ENCODE measurements around the gene AKT3. TPM values are rescaled to one million over a fixed set of nuclear protein-coding genes. Genes with fewer than 3 reads are reported as not detected.
A peak's percentile ranks its signal among the peaks of the same experiment; 100 is the strongest.
"Not testable (repeated sequence)": the region's sequence is repeated elsewhere in the genome, so short reads cannot be mapped to it uniquely, and the experiment has no call there.

The AKT3 gene
- total RNA-seq, 2 experiments from 2014 or later = 31.7 to 34.6 TPM

DNA sequence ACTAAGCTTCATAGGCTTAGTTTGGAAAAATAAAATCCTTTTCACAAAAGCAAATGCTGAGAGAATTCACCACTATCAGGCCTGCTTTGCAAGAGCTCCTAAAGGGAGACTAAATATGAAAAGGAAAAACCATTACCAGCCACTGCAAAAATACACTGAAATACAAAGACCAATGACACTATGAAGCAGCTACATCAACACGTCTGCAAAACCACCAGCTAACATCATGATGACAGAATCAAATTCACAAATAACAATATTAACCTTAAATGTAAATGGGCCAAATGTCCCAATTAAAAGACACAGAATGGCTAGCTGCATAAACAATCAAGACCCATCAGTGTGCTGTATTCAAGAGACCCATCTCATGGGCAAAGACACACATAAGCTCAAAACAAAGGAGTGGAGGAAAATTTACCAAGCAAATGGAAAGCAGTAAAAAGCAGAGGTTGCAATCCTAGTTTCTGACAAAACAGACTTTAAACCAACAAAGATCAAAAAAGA lies 28.8 kb downstream of the AKT3 start:
- TF ChIP-seq, protein P1, sequence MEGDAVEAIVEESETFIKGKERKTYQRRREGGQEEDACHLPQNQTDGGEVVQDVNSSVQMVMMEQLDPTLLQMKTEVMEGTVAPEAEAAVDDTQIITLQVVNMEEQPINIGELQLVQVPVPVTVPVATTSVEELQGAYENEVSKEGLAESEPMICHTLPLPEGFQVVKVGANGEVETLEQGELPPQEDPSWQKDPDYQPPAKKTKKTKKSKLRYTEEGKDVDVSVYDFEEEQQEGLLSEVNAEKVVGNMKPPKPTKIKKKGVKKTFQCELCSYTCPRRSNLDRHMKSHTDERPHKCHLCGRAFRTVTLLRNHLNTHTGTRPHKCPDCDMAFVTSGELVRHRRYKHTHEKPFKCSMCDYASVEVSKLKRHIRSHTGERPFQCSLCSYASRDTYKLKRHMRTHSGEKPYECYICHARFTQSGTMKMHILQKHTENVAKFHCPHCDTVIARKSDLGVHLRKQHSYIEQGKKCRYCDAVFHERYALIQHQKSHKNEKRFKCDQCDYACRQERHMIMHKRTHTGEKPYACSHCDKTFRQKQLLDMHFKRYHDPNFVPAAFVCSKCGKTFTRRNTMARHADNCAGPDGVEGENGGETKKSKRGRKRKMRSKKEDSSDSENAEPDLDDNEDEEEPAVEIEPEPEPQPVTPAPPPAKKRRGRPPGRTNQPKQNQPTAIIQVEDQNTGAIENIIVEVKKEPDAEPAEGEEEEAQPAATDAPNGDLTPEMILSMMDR (IDR thresholded peaks at IDR 0.05) = no peak
- H3K4me3 Mint-ChIP-seq = no peak overlapping the region
- H3K9me3 Mint-ChIP-seq = peaks cover 34% of the 10 kb centered on the region
- H3K36me3 Mint-ChIP-seq (ENCODE audit: low read depth) = peaks cover 78% of the 10 kb centered on the region
- intact Hi-C loops (cut with micrococcal nuclease) = no loop called here
- ATAC-seq (no peak), DNase-seq (no peak)
- no peaks in the 10 kb centered on the region for H3K27me3 Mint-ChIP-seq
- POLR2A ChIA-PET = interaction anchor here (1.5 kb wide), 1 partner anchor 9 kb away, joined by 4 read pairs; no protein-coding TSS in a partner anchor
- H3K27ac Mint-ChIP-seq = no peak overlapping the region
- peaks cover 23% of the 10 kb centered on the region for H3K4me1 Mint-ChIP-seq (ENCODE audit: low read depth)
- CTCF ChIA-PET = no interaction called here

DNA sequence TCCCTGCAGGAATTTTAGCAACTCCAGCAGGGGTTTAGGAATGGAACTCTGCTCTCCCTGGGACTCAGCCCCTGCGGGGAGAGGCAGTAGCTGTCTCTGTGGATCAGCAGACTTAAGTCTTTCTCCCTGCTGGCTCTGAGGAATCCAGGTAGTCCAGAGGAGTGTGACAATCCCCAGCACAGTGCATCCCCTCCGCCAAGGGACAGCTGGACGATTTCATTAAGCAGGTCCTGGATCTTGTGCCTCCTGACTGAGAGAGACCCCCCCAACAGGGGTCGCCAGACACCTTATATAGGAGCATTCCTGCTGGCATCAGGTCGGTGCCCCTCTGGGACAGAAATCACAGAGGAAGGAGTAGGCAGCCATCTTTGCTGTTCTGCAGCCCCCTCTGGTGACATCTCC lies 30.6 kb downstream of the AKT3 start:
- no peak for ATAC-seq
- TF ChIP-seq, protein P1 (IDR thresholded peaks at IDR 0.05) = no peak
- no peak overlapping the region for H3K27ac Mint-ChIP-seq
- H3K27me3 Mint-ChIP-seq = no peaks in the 10 kb centered on the region
- H3K36me3 Mint-ChIP-seq (ENCODE audit: low read depth) = peaks cover 79% of the 10 kb centered on the region
- H3K4me1 Mint-ChIP-seq (ENCODE audit: low read depth) = peaks cover 21% of the 10 kb centered on the region
- intact Hi-C loops (cut with micrococcal nuclease) = no loop called here
- peaks cover 34% of the 10 kb centered on the region for H3K9me3 Mint-ChIP-seq
- CTCF ChIA-PET = interaction anchor here (0.7 kb wide), 1 partner anchor 8 kb away, joined by 3 read pairs; no protein-coding TSS in a partner anchor
- POLR2A ChIA-PET = no interaction called here
- no peak for DNase-seq
- H3K4me3 Mint-ChIP-seq = no peak overlapping the region

DNA sequence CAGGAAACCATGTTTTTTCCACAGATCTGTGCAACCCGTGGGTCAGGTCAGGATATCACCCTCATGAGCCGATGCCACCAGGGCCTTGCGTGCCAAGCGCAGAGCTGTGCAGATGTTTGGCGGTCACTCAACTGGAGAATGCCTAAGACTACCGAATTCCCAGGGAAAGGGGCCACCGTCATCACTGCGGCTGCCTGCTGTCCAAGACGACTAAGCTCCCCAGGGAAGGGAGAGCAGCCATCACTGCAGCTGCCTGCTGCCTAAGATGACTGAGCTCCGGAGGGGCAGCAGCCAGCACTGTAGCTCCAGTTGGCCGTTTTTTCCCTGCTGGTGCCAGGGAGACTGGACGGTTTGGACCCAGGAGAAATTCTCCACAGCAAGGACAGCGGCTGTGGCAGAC lies 31.1 kb downstream of the AKT3 start:
- DNase-seq (no peak), ATAC-seq (no peak)
- POLR2A ChIA-PET = no interaction called here
- H3K4me1 Mint-ChIP-seq (ENCODE audit: low read depth) = peaks cover 17% of the 10 kb centered on the region
- TF ChIP-seq, protein P1 (IDR thresholded peaks at IDR 0.05) = no peak
- intact Hi-C loops (cut with micrococcal nuclease) = no loop called here
- no peak overlapping the region for H3K27ac Mint-ChIP-seq
- no peak overlapping the region for H3K4me3 Mint-ChIP-seq
- H3K27me3 Mint-ChIP-seq = no peaks in the 10 kb centered on the region
- peaks cover 35% of the 10 kb centered on the region for H3K9me3 Mint-ChIP-seq
- peaks cover 76% of the 10 kb centered on the region for H3K36me3 Mint-ChIP-seq (ENCODE audit: low read depth)
- CTCF ChIA-PET = interaction anchor here (0.7 kb wide), 1 partner anchor 9 kb away, joined by 3 read pairs; no protein-coding TSS in a partner anchor

DNA sequence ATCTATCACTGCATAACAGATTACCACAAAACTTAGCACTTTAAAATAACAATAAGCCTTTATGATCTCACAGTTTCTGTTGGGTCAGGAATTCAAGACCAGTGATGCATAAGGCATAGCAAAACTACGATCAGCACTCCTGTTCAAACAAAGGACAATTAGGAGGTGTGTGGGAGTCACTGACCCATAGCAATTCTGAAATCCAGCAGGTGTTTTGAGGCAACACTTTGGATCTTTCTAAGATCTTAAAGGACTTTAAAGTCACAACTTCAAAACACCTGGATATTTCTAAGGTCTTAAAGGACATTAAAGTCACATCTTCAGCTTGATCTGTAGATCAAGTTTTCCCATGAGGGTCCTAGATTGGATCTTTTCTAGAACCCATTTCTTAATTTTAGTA lies 35.3 kb downstream of the AKT3 start:
- H3K36me3 Mint-ChIP-seq (ENCODE audit: low read depth) = peaks cover 59% of the 10 kb centered on the region
- no peak overlapping the region for H3K4me3 Mint-ChIP-seq
- ChIA-PET CTCF (interaction anchor here (1.2 kb wide), 1 partner anchor 16 kb away, joined by 3 read pairs; no protein-coding TSS in a partner anchor), POLR2A (interaction anchor here (0.5 kb wide), 1 partner anchor 9 kb away, joined by 3 read pairs; no protein-coding TSS in a partner anchor)
- ATAC-seq (no peak), DNase-seq (no peak)
- TF ChIP-seq, protein P1 (IDR thresholded peaks at IDR 0.05) = no peak
- no peak overlapping the region for H3K27ac Mint-ChIP-seq
- intact Hi-C loops (cut with micrococcal nuclease) = no loop called here
- H3K4me1 Mint-ChIP-seq (ENCODE audit: low read depth) = peaks cover 5% of the 10 kb centered on the region
- H3K27me3 Mint-ChIP-seq = no peaks in the 10 kb centered on the region
- peaks cover 19% of the 10 kb centered on the region for H3K9me3 Mint-ChIP-seq

DNA sequence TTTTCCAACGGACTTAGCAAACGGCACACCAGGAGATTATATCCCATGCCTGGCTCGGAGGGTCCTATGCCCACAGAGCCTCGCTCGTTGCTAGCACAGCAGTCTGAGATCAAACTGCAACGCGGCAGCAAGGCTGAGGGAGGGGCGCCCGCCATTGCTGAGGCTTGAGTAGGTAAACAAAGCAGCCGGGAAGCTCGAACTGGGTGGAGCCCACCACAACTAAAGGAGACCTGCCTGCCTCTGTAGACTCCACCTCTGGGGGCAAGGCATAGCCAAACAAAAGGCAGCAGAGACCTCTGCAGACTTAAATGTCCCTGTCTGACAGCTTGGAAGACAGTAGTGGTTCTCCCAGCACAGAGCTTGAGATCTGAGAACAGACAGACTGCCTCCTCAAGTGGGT lies 42.7 kb downstream of the AKT3 start:
- peaks cover 56% of the 10 kb centered on the region for H3K36me3 Mint-ChIP-seq (ENCODE audit: low read depth)
- H3K4me1 Mint-ChIP-seq (ENCODE audit: low read depth) = peaks cover 59% of the 10 kb centered on the region
- peaks cover 16% of the 10 kb centered on the region for H3K9me3 Mint-ChIP-seq
- H3K27me3 Mint-ChIP-seq; POLR2A ChIA-PET; intact Hi-C loops (cut with micrococcal nuclease); CTCF ChIA-PET; H3K4me3 Mint-ChIP-seq; ATAC-seq; H3K27ac Mint-ChIP-seq: not testable (repeated sequence)
- DNase-seq = peak; percentile 4
